WI38 (cell line): ENCODE measurements around the gene CREB1.

Experiments used
- H3K4me3 ChIP-seq: 2 replicates; pipeline ENCODE4 v1.5.1; 2011; ENCODE audit warnings: low read depth, mild to moderate bottlenecking, control low read depth, low read length
- TF ChIP-seq, protein P1 (sequence below): IDR thresholded peaks from 2 replicates; pipeline ENCODE4 v1.5.1; 2012; ENCODE audit warnings: low read depth, mild to moderate bottlenecking, control low read depth, low read length

CREB1 gene

DNA sequence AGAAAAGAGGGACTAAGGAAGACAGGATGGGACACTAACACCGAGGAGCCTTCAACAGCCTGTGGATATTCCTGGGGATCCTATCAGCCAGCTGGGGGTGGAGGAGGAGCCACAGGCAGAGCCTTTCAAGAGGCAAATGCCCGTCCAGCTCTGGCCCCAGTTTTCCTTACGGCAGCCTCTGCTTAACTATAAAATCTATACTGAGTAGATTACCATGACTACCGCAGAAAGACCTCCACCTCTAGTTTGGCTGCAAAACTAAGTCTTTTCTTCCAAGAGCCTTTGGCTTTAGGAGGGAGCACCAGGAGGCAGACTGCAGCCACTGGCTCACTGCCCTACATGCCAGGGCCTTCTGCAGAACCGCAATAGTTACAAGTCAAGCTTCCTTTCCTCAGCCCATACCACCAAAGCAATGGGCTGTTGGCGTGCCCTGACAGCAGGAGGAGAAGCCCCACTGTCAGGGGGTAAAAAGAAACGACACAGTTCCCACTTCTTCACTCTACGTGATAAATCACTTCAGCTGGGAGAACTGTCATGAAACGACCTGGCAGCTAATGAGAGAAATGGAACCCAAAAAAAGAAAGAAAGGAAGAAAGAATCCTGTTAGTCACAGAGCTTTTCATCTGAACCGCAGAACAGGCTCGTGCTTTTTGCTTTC is 25.1 kb upstream of the CREB1 start:
- TF ChIP-seq, protein P1, sequence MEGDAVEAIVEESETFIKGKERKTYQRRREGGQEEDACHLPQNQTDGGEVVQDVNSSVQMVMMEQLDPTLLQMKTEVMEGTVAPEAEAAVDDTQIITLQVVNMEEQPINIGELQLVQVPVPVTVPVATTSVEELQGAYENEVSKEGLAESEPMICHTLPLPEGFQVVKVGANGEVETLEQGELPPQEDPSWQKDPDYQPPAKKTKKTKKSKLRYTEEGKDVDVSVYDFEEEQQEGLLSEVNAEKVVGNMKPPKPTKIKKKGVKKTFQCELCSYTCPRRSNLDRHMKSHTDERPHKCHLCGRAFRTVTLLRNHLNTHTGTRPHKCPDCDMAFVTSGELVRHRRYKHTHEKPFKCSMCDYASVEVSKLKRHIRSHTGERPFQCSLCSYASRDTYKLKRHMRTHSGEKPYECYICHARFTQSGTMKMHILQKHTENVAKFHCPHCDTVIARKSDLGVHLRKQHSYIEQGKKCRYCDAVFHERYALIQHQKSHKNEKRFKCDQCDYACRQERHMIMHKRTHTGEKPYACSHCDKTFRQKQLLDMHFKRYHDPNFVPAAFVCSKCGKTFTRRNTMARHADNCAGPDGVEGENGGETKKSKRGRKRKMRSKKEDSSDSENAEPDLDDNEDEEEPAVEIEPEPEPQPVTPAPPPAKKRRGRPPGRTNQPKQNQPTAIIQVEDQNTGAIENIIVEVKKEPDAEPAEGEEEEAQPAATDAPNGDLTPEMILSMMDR, result no peak
- H3K4me3 ChIP-seq, result no peak overlapping the region

DNA sequence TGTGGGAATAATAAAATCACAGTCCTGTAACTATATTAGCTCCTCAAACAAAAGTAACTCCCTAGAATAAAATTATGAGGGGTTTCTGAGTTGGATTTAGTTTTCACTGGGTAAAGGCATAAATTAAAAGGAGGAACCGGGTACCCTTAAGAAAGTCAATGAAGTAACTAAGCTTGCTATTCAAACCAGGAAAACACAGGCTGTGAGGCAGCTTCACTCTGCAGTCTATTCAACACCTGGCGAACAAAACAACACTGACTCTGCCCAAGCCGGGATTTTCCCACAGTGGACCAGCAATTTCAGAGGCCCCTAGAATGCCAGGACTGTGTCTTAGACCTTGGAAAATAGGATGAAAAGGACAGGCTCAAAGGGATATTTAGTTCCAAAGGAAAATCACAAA is 24.6 kb upstream of the CREB1 start:
- no peak overlapping the region for H3K4me3 ChIP-seq
- TF ChIP-seq, protein P1, result no peak

DNA sequence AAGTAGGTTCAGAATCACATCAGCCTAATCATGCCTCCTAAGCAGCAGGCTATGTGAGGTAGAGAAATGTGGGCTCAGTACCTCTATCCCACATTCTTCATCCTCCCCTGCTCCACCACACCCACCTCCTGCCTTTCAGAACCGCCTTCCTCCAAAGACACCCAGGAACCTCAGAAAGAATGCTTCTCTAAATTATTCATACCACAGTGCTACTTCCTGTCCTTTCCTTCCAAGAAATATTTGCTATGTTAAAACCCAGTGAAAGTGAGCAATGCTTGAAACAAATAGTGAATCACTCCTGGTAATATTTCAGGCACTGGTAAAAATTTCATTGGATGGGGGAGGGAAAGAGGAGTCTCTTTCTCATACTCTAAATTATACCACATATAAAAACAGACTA is 24.0 kb upstream of the CREB1 start:
- TF ChIP-seq, protein P1, result no peak
- no peak overlapping the region for H3K4me3 ChIP-seq

DNA sequence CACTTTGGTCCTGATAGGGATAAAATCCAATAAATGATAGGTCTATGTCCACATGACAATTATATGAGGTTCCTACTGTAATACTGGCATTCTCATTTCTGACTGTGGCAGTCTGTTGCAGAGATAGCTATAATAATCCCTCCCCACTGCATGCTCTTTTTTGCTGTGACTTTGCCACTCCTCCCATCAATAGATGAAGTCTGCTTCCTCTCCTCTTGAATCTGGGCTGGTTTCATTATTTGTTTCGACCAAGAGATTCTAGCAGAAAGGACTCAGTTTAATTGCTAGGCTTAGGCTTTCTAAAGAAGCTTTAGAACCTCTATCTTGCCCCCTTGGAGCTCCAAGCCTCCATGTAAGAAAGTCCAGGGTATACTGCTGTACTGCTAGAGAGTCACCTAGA is 23.3 kb upstream of the CREB1 start:
- TF ChIP-seq, protein P1, result no peak
- no peak overlapping the region for H3K4me3 ChIP-seq

DNA sequence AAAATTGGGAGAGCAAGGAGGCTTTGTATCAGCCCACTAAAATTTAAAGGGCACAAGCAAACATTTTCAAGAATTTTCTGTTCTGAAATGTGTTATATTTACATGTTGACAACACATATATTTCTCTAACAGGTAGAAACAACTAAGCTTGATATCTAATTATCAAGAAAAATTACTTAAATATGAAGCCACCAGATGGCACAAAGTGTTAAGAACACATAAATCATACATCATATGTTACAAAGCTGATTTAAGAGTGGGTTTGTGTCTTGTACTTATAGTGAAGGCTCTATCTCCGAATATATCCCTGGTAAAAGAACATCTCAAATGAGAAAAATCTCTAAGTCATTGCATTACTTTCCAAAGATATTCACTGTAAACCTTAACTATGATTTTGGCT is 19.6 kb upstream of the CREB1 start:
- no peak overlapping the region for H3K4me3 ChIP-seq
- TF ChIP-seq, protein P1, result no peak

DNA sequence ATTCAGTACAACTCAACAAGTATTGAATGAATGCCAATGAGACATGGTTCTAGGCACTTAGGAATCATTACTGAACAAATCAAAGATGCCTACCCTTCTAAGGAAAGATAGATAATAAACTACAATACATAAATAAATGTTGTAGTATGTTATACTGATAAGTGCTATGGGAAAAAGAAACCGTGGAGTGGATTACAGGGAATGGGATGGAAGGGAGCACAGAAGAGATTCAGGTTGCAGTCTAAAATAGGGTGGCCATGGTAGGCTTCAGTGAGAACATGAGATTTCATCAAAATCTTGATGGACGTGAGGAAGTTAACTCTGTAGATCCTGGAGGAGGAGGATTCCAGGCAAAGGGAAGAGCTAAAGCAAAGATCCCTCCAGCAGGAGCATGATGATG is 17.9 kb upstream of the CREB1 start:
- TF ChIP-seq, protein P1, result no peak
- no peak overlapping the region for H3K4me3 ChIP-seq

DNA sequence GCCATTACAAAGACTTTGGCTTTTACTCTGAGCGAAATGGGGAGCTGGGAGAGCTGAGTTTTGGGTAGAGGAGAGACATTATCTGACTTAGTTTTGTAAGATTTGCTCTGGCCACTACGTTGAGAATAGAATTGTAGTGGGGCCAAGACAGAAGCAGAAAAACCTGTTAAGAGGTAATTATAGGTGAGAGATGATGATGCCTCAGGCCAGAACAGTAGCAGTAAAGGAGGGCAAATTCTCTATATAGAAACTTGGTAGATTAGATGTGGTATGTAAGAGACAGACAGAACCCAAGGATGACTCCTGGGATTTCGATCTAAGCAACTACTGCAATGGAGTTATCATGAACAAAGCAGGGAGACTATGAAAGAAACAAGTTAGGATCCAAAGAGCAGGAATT is 17.4 kb upstream of the CREB1 start:
- TF ChIP-seq, protein P1, result no peak
- H3K4me3 ChIP-seq, result no peak overlapping the region
